OCI-LY1 (cell line): ENCODE results near the gene DDR2.

Experiments used
- H2AFZ ChIP-seq: fragments of 200-600 bp; sonication (generic), shearing (Covaris generic); 2 replicates; pipeline ENCODE4 v1.6.0; 2014; ENCODE audit warnings: antibody characterized with exemption, mild to moderate bottlenecking, low read length
- H3F3A ChIP-seq: fragments of 200-600 bp; sonication (generic), shearing (Covaris generic); 2 replicates; pipeline ENCODE4 v1.6.0; 2014; ENCODE audit warnings: mild to moderate bottlenecking, antibody characterized with exemption, low read length, moderate library complexity; ENCODE audit not compliant: insufficient read depth
- H3K27ac ChIP-seq: fragments of 200-600 bp; sonication (generic); 2 replicates; pipeline ENCODE4 v1.5.1; 2014; ENCODE audit warnings: low read length, mixed run types, mild to moderate bottlenecking, low read depth; ENCODE audit not compliant: poor library complexity, severe bottlenecking
- H3K27me3 ChIP-seq: fragments of 200-600 bp; sonication (generic); 2 replicates; pipeline ENCODE4 v1.6.0; 2014; ENCODE audit warnings: antibody characterized with exemption, mild to moderate bottlenecking, low read length, moderate library complexity; ENCODE audit not compliant: insufficient read depth
- H3K36me3 ChIP-seq: fragments of 200-600 bp; sonication (generic); 2 replicates; pipeline ENCODE4 v1.6.1; 2014; ENCODE audit warnings: mild to moderate bottlenecking, antibody characterized with exemption, low read length, moderate library complexity, mixed read lengths; ENCODE audit not compliant: insufficient read depth
- H3K4me1 ChIP-seq: fragments of 200-600 bp; sonication (generic); 2 replicates; pipeline ENCODE4 v1.5.1; 2014; ENCODE audit warnings: mild to moderate bottlenecking, low read length, moderate library complexity; ENCODE audit not compliant: insufficient read depth, severe bottlenecking
- H3K4me2 ChIP-seq: fragments of 200-600 bp; sonication (generic), shearing (Covaris generic); 2 replicates; pipeline ENCODE4 v1.6.1; 2014; ENCODE audit warnings: low read length
- H3K4me3 ChIP-seq: fragments of 200-600 bp; sonication (generic); 2 replicates; pipeline ENCODE4 v1.5.1; 2014; ENCODE audit warnings: low read length, low read depth, mild to moderate bottlenecking, mixed read lengths; ENCODE audit not compliant: poor library complexity, severe bottlenecking
- H3K79me2 ChIP-seq: fragments of 200-600 bp; shearing (Covaris generic); 2 replicates; pipeline ENCODE4 v1.6.1; 2016; ENCODE audit warnings: mixed run types, low read length, mixed read lengths; ENCODE audit not compliant: insufficient read depth
- H3K9ac ChIP-seq: fragments of 200-600 bp; sonication (generic), shearing (Covaris generic); 2 replicates; pipeline ENCODE4 v1.6.1; 2014; ENCODE audit warnings: mild to moderate bottlenecking, low read length, mixed read lengths
- H3K9me2 ChIP-seq: fragments of 200-600 bp; sonication (generic), shearing (Covaris generic); 2 replicates; pipeline ENCODE4 v1.6.1; 2014; ENCODE audit warnings: low read depth, mild to moderate bottlenecking, low read length, mixed read lengths
- H3K9me3 ChIP-seq: fragments of 200-600 bp; shearing (Covaris generic); 2 replicates; pipeline ENCODE4 v1.6.1; 2014; ENCODE audit warnings: low read length, mixed read lengths
- H4K20me1 ChIP-seq: fragments of 200-600 bp; sonication (generic), shearing (Covaris generic); 2 replicates; pipeline ENCODE4 v1.6.0; 2016; ENCODE audit warnings: mild to moderate bottlenecking, low read length; ENCODE audit not compliant: insufficient read depth
- CTCF ChIP-seq: fragments of 200-600 bp; sonication (generic), shearing (Covaris generic); IDR thresholded peaks from 2 replicates; pipeline ENCODE4 v1.5.1; 2017; ENCODE audit warnings: mild to moderate bottlenecking, antibody characterized with exemption, low read length, moderate library complexity, mixed read lengths
- EZH2 ChIP-seq: fragments of 200-600 bp; sonication (generic), shearing (Covaris generic); IDR thresholded peaks from 2 replicates; pipeline ENCODE4 v1.8.0; 2017; ENCODE audit warnings: borderline replicate concordance, mixed run types, mild to moderate bottlenecking, antibody characterized with exemption, low read length, moderate library complexity, mixed read lengths

The DDR2 gene

GRCh38 chr1:162697140-162697895 is 65.1 kb downstream of the DDR2 start:
- no peak overlapping the region for H3K27ac ChIP-seq
- H3K79me2 ChIP-seq: no peaks in the 10 kb centered on the region
- no peak overlapping the region for H3K4me3 ChIP-seq

GRCh38 chr1:162699366-162699765 is 67.1 kb downstream of the DDR2 start:
- no peaks in the 10 kb centered on the region for H3K36me3 ChIP-seq
- no peaks in the 10 kb centered on the region for H3K27me3 ChIP-seq
- no peaks in the 10 kb centered on the region for H3K9me2 ChIP-seq
- no peaks in the 10 kb centered on the region for H3K4me1 ChIP-seq
- no peaks in the 10 kb centered on the region for H3K79me2 ChIP-seq
- TF ChIP-seq EZH2: no peak
- no peak for TF ChIP-seq CTCF
- no peaks in the 10 kb centered on the region for H3K9me3 ChIP-seq
- H3K4me2 ChIP-seq: no peak overlapping the region
- H3K4me3 ChIP-seq: no peak overlapping the region
- H3F3A ChIP-seq: no peaks in the 10 kb centered on the region
- H3K9ac ChIP-seq: no peak overlapping the region
- no peak overlapping the region for H2AFZ ChIP-seq
- no peaks in the 10 kb centered on the region for H4K20me1 ChIP-seq
- no peak overlapping the region for H3K27ac ChIP-seq

More at GRCh38 chr1:162697140-162697895, 65.1 kb downstream of the DDR2 start:
- H3K9me3 ChIP-seq: no peaks in the 10 kb centered on the region
- no peaks in the 10 kb centered on the region for H3K36me3 ChIP-seq
- no peaks in the 10 kb centered on the region for H3K4me1 ChIP-seq
- H2AFZ ChIP-seq: no peak overlapping the region
- H3K4me2 ChIP-seq: no peak overlapping the region
- no peaks in the 10 kb centered on the region for H3K9me2 ChIP-seq
- H3K9ac ChIP-seq: no peak overlapping the region
- no peaks in the 10 kb centered on the region for H3F3A ChIP-seq
- no peak for TF ChIP-seq EZH2
- TF ChIP-seq CTCF: no peak
- H4K20me1 ChIP-seq: no peaks in the 10 kb centered on the region
- no peaks in the 10 kb centered on the region for H3K27me3 ChIP-seq

- Histone ChIP-seq H3K36me3 (no peaks in the 10 kb centered on the region), H3K9me2 (no peaks in the 10 kb centered on the region), H3K4me1 (no peaks in the 10 kb centered on the region), H3K4me3 (no peak overlapping the region), H2AFZ (no peak overlapping the region), H3K27me3 (no peaks in the 10 kb centered on the region), H3K4me2 (no peak overlapping the region), H3K27ac (no peak overlapping the region), H3F3A (no peaks in the 10 kb centered on the region), H3K79me2 (no peaks in the 10 kb centered on the region), H3K9me3 (no peaks in the 10 kb centered on the region), H3K9ac (no peak overlapping the region), H4K20me1 (no peaks in the 10 kb centered on the region)
- TF ChIP-seq CTCF: no peak
- TF ChIP-seq EZH2: no peak
Observed at GRCh38 chr1:162700131-162700530, 67.9 kb downstream of the DDR2 start.
